HG02642 (cell line): ENCODE results near the gene COX6A1.

Experiments
- ATAC-seq: cut with Tn5 transposase; IDR thresholded peaks from one replicate; pipeline ENCODE4 v1.9.1; 2021; ENCODE audit warnings: mild to moderate bottlenecking; ENCODE audit not compliant: unreplicated experiment, poor library complexity

Gene COX6A1

DNA sequence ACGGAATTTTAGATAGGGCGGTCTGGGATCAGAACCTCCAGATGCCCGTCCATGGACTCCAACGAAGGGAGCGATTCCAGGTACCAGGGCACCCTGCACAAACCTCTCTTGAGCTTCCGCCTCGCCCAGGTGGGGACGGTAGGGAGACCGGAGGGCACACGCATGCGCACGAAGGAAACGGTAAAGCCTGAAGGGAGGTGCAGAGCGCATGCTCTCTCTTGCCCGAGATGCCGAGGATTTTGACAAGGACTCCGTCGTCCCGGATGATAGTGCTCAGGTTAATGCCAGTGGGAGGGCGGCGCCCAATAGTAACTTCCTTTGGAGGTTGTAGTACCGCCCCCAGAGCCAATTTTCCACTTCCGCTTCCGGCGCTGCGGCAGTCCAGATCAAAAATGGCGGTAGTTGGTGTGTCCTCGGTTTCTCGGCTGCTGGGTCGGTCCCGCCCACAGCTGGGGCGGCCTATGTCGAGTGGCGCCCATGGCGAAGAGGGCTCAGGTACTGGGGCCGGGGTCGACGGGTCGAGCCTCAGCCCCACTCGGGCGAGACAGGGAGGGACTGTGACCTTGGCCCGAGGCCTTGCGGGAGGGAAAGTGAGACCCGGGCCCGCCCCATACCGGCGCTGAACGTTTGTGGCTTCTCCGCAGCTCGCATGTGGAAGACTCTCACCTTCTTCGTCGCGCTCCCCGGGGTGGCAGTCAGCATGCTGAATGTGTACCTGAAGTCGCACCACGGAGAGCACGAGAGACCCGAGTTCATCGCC lies at the start of gene COX6A1:
Gene COX6A1 (plus strand): TSS at position 379 of the 760 bp plus-strand sequence. CDS start 14 bp downstream, at position 393.
- peak; percentile 97 for ATAC-seq

DNA sequence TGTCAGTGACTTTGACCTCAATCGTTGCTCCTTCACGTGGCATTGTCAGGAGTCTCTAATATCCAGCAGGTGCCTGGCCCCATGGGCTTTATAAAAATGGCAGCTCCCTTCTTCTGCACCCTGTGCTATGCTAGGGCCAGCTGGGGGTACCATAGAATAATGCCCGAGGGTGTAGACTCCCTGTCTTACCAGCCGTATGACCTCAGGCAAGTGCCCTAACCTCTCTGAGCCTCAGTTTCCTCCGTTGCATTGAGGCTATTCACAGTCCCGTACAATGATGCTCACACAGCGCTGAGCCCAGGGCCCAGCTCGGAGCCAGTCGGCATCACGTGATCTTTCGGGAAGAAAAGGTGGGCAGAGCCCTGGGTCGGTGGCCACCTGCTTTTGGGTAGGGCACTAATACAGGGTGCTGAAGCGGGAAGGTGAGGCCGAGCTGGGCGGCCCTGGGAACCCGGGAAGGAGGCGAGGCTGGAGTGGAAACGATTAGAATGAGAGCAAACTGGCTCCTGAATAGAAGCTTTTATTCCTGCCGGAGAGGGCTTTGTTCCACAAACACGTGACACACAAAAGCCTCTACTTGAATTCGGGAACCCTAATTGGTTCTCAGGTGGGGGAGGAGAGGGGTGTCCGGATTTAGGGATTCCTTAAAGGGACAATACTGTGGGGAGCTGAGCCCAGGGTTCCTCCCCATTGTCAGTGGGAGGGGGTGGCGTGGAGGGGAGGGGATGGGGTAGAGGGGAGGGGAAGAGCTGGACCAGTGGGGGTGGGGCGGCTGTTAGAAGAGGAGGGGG lies 49.0 kb upstream of the COX6A1 start:
- ATAC-seq = no peak

DNA sequence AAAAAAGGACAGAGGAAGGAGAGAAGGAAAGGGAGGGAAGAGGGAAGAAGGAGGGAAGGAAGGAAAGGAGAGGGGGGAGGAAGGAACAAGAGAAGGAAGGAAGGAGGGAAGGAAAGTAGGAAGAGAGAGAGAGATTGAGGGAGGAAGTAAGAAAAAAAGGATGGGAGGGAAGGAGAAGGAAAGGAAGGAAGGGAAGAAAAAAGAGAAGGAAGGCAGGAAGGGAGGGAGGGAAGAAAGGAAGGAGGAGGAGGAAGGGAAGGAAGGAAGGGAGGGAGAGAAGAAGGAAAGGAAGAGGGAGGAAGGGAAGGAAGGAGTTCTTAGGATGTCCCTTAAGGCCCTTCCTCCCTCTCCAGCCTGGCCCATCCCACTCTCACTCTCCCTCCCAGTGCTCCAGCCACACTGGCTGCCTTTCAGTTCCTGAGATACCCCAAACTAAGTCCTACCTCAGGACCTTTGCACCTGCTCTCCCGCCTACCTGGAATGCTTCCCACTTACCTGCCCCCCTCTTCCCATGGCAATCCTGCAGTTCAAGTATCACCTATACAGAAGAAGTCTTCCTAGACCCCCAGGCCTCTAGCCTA lies 47.3 kb upstream of the COX6A1 start:
- ATAC-seq = no peak

DNA sequence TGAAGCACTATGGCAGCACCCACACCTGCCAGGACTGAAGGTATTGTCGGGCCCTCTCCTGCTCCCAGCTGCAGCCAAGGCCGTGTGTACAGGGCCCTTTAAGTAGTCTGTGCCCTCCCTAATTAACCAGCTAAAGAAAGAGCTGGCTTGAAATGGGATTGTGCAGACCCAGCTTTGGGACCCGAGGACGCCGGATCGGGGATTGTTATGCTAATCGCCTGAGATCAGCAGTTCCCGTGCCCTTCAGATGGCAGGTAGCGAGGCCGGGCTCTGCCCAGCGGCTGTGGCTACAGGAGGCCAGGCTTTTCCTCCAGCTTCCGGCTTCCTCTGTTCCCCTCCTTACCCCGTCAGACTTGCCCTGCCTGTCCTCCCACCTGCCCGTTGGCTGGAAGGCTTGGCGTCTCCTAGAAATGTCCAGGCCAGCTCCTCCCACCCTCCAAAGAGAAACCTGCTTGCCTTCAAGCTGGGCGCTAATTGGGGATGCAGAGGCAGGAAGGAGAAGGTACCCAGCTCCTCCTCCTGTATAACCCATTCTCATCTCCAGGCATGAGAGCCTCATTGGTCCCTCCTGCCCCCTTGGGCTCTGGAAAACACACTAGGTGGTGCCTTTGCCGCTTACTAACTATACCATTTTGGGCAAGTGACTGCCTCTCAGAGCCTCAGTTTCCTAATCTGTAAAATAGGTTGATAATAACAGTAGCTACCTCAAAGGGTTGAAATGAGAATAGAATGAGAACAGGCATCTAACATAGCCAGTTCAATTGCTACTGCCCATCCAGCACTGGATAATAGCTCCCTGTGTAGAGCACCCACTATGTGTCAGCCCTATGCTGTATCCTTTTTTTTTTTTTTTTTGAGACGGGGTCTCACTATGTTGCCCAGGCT lies 43.2 kb upstream of the COX6A1 start:
- ATAC-seq = no peak

DNA sequence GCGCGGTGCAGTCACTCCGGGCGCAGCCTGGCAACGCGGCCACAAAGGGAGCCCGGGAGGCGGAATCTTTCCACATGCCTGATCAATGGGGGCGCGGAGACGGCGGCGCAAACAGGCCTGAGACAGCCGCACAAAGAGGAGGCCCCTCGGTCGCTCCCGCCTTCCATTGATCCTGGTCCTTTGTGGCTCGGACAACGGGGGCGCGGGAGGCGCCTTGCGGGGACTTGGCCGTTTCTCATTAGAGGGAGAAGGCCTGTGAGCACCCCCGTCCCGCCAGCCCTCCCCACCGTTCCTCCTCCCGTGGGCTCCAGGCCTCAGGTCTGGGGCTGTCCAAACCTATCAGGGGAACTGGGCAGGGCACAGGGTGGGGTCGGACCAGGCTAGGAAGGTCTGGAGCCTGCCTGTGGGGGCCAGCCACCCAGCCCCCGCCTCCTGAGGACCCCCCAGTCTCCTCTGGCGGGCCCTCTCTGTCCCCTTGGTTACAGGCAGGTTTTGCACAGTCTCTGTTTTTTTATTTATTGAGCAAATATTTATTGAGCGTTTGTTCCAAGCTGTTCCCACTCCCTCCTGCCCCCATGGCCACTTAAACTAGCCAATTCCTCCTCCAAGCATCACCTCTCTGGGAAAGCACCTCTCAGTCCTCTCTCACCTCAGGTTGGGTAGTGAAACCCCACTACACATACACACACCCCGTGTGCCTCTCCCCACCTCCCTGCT lies 39.9 kb upstream of the COX6A1 start:
- no peak for ATAC-seq

DNA sequence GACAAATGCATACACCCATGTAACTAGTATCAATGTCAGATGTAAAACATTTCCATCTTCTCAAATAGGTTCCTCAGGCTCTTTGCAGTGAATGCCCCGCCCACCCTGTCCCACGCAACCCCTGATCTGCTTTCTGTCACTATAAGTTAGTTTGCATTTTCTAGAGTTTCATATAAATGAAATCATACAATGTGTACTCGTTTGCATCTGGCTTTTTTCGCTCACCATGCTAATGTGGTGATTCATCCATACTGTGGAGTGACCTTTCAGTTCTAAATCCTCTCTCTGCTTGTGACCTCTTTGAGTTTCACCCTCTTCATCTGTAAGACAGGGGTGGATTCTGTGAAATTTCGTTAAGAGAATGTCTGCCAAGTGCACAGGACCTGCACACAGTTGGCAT lies 38.4 kb upstream of the COX6A1 start:
- no peak for ATAC-seq

DNA sequence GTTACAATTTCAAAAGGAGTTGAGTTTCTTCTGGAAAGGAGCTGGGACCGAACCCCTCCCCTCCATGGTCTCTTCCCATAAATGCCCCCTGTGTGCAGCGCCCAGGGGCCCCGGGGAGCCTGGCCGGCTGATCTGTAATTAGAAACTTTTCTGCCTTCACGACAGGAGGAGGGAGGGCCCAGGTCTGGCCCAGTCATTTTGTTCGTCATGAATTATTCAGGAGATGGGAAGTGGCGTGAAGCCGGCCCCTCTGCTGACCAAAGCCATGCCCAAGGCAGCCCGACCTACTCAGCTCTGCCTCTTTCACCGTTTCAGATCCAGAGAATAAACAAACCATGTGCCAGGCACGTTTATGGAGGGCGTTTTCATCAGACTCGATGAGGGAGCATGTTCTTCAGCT lies 35.7 kb upstream of the COX6A1 start:
- ATAC-seq = no peak

DNA sequence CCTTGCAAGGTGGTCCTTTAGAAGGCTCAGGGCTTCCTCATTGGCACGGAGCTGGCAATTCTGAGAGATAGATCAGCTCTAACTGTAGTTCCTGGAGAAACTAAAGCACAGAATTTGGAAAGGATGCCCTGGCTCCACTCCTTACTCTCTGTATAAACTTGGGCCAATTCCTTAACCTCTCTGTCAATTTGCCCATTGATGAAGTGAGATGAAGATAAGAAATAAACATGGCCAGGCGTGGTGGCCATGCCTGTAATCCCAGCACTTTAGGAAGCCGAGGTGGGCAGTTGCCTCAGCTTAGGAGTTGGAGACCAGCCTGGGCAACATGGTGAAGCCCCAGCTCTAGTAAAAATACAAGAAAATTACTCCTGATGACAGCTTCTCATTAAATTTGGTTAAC lies 34.0 kb upstream of the COX6A1 start:
- no peak for ATAC-seq

DNA sequence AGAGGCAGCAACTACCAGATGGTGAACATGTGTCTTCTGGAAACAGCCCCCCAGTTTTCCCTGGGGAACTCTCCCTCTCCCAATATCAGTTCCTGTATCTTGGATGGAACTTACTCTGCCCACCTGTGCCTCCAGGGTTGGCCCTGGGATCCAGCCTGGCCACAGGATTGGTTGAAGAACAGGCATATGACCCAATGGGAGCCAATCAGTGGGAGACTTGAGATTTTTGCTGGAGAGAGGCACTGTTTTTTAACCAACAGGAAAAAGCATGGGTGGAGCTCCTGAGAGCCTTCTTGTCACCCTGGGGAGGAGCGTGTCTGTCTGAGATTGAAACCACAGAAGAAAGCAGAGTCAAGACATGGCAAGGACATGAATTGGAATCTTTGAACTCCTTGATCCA lies 33.6 kb upstream of the COX6A1 start:
- no peak for ATAC-seq

DNA sequence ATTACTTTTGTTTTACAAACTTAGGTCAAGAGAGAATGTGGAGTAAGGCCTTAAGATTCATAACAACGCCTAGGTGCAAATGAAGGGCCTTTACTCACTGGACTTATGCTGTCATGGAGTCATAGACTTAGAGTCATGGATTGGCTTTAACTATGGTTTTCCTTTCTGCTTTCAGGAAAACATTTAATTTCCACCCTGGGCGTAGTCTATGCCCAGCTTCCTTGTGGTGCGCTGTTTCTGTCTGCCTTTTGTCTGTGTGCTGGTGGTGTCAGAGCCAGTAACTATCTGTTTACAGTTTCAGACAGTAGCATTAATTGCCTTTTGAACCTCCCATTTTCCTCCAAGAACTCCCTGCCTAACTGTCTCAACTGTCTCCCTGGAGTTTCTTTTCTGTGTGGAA lies 31.8 kb upstream of the COX6A1 start:
- ATAC-seq = no peak

DNA sequence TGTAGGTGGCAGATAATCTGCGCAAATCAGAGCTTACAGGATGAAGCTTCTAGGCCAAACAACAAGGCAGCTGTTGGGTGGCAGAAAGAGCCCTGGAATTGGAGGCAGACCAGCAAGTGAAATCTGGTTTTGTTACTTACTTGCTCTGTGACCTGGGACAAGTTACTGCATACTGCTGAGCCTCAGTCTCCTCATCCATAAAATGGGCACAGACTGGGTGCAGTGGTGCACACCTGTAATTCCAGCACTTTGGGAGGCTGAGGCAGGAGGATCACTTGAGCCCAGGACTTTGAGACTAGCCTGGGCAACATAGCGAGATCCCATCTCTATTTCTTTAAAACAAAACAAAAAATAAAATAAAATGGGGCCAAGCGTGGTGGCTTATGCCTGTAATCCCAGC lies 31.4 kb upstream of the COX6A1 start:
- no peak for ATAC-seq

DNA sequence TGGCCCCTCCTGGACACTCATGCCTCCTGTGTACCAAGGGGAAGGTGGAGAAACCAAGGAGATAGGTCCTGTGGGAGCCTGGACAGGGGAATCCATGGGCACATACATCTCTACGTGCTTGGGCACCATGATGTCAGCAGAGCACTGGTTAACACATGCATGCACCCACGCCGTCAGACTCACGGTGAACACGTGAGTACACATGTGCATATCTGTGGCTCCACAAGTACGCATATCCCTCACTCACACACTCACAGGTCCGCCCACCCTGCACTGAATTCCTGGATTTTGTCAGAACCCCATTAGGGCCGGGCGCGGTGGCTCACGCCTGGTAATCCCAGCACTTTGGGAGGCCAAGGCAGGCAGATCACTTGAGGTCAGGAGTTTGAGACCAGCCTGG lies 29.1 kb upstream of the COX6A1 start:
- no peak for ATAC-seq

DNA sequence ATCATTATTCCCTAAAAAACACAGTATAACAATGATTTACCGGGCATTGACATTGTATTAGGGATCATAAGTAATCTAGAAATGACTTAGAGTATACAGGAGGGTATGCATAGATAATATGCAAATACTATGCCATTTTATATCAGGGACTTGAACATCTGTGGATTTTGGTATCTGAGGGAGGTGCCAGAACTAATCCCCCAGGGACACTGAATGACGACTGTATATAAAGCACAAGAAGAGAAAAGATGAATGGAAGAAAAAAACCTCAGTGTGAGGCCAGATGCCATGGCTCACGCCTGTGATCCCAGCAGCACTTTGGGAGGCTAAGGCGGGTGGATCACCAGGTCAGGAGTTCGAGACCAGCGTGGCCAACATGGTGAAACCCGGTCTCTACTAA lies 25.5 kb upstream of the COX6A1 start:
- no peak for ATAC-seq

DNA sequence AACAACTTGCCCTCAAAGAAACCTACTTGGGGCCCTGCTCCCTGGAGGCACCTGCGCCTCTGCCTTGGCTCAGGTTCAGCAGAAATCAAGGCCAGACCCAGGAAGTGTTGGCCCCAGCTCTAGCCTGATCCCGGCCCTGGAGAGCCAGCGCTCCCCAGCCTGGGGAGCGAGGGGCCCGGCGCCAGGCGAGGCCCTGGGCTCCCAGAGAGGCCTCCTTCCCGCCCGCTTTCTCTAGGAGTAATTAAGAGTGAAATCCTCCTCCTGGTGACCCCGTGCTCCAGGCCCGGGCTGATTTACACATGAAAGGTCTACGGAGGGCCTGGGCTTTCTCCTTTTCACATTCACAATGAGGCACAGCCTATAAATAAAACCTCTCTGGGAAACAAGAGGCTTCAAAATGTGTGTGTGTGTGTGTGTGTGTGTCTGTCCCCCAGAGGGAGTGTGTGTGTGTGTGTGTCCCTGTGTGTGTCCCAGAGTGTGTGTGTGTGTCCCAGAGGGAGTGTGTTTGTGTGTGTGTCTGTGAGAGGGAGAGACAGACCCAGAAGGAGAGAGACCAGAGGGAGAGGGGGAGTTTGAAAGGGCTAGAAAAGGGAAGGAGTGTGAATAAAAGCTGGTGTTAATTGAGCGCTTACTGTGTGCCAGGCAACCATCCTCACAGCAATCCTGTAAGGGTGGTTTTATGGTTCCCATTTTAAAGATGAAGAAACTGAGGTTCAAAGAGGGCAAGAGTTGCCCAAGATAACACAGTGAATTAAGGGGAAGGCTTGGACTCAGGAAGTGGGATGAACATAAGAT lies 23.8 kb upstream of the COX6A1 start:
- ATAC-seq = no peak

DNA sequence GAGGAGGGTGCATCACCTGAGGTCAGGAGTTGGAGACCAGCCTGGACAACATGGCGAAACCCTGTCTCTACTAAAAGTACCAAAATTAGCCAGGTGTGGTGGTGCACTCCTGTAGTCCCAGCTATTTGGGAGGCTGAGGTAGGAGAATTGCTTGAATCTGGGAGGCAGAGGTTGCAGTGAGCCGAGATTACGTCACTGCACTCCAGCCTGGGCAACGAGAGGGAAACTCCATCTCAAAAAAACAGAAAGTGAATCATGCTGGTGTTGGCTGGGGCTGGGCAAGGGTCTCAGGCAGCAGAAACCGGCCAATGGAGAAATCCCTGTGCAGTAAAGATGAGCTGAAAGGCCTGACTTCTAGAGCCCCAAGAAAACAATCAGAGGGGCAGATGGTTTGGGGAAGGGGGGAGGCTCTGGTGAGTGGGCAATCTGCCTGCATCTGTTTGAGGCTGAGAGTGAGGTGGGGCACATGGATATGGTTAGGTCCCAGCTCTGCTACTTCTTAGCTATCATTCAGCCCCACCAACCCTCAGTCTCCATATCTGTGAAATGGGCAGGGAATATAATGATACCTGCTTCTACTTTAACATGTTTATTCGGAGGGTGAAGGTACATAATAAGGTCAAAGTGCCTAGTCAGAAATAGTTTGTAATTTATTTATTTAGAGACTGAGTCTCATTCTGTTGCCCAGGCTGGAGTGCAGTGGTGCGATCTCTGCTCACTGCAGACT lies 21.3 kb upstream of the COX6A1 start:
- no peak for ATAC-seq

DNA sequence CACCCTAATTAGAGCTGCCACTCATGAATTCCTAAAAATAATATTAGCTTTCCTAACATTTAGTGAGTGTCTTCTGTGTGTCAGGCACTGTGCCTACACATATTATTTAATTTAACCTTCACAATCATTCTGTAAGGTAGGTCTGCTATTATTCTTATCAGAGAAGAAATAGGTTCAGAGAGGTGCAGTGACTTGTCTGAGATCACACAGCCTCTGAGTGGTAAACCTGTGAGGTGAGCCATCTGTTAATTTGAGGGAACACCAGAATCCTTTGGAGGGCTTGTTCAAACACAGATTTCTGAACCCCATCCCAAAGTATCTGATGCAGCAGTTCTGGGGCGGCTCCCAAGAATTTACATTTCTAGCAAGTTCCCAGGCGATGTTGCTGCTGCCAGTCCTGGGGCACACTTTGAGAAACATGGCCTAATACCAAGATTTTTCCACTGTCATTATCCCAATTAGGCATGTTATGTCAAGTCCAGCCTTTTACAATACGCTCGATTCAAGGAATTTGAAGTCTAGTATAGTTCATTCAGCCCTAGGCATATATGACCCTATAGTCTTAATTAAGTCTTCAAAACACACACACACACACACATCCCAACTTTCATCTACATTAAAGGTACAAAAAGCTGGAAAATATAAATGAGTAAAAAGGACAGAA lies 19.9 kb upstream of the COX6A1 start:
- ATAC-seq = no peak

DNA sequence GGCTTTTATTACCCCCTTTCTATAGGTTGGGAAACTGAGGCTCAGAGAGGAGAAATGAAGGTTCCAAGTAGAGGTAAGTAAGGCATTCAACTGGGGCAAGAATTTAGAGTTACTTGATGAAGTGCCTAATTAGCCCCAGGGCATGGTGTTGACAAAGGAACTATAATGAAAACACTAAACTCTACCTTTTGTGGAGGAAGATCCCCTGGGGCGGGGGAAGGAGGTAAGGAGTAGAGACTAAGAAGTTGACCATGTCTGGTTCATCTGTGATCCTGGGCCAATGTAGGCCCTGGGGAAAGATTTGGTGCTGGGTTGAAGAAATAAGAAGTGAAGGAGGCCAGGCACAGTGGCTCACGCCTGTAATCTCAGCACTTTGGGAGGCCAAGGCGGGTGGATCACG lies 16.2 kb upstream of the COX6A1 start:
- no peak for ATAC-seq

DNA sequence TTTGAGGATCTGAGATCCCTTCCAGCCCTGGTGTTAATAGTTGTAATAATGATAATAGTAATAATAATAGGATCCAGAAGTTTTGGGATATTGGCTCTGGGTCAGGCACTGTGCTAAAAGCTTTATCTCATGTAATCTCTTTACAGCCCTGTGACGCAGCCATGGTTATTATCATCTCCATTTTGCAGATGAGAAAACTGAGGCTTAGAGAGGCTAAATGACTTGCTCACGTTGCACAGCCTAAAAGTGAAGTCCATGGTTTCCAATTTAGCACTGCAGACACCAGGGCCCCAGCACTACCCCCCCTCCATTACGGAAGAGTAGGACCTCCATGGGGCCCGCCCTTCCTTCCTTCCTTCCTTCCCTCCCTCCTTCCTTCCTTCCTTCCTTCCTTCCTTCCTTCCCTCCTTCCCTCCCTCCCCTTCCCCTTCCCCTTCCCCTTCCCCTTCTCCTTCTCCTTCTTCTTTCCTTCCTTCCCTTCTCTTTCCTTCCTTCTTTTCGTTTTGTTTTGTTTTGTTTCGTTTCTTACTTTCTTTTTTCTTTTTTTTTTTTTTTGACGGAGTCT lies 14.9 kb upstream of the COX6A1 start:
- no peak for ATAC-seq
